Mesendoderm (in vitro differentiated cells): ENCODE results near the gene EDEM3.

Experiments
- DNase-seq: peaks from one replicate; pipeline ENCODE4 v3.0.0; 2013
- H2AK5ac ChIP-seq: 2 replicates; pipeline ENCODE4 v1.6.1; 2013; ENCODE audit warnings: low read length, inconsistent platforms
- H2BK120ac ChIP-seq: 2 replicates; pipeline ENCODE4 v1.6.1; 2013; ENCODE audit warnings: low read depth, mild to moderate bottlenecking, low read length, moderate library complexity, mixed read lengths
- H2BK15ac ChIP-seq: replicated peaks from 2 replicates; pipeline ENCODE4 v1.6.1; 2013; ENCODE audit warnings: low read depth, mild to moderate bottlenecking, moderate library complexity
- H2BK5ac ChIP-seq: 2 replicates; pipeline ENCODE4 v1.6.1; 2013; ENCODE audit warnings: low read length, inconsistent platforms
- H3K18ac ChIP-seq: 2 replicates; pipeline ENCODE4 v1.6.1; 2013; ENCODE audit warnings: mild to moderate bottlenecking, low read length, mixed read lengths
- H3K23ac ChIP-seq: one replicate; pipeline ENCODE4 v1.6.1; 2013; ENCODE audit warnings: low read length
- H3K27ac ChIP-seq: 2 replicates; pipeline ENCODE4 v1.5.1; 2013; ENCODE audit warnings: low read depth, mild to moderate bottlenecking, inconsistent platforms, low read length, moderate library complexity
- H3K27me3 ChIP-seq: 2 replicates; pipeline ENCODE4 v1.6.1; 2013; ENCODE audit warnings: low read length, control low read depth, mild to moderate bottlenecking, inconsistent platforms; ENCODE audit not compliant: insufficient read depth, poor library complexity
- H3K36me3 ChIP-seq: 2 replicates; pipeline ENCODE4 v1.6.1; 2013; ENCODE audit warnings: low read length, inconsistent platforms; ENCODE audit not compliant: control insufficient read depth, insufficient read depth
- H3K4ac ChIP-seq: one replicate; pipeline ENCODE4 v1.6.1; 2013; ENCODE audit warnings: low read depth, mild to moderate bottlenecking, low read length, moderate library complexity
- H3K4me1 ChIP-seq: 2 replicates; pipeline ENCODE4 v1.6.1; 2013; ENCODE audit warnings: low read depth, low read length, inconsistent platforms; ENCODE audit not compliant: control insufficient read depth
- H3K4me2 ChIP-seq: 2 replicates; pipeline ENCODE4 v1.6.1; 2013; ENCODE audit warnings: low read length
- H3K4me3 ChIP-seq: 2 replicates; pipeline ENCODE4 v1.5.1; 2013; ENCODE audit warnings: mild to moderate bottlenecking, low read length
- H3K56ac ChIP-seq: one replicate; pipeline ENCODE4 v1.6.1; 2013; ENCODE audit warnings: low read length
- H3K79me1 ChIP-seq: 2 replicates; pipeline ENCODE4 v1.6.1; 2013; ENCODE audit warnings: low read length, inconsistent platforms
- H3K79me2 ChIP-seq: 2 replicates; pipeline ENCODE4 v1.6.1; 2013; ENCODE audit warnings: mild to moderate bottlenecking, low read length; ENCODE audit not compliant: control insufficient read depth, insufficient read depth
- H3K9ac ChIP-seq: 2 replicates; pipeline ENCODE4 v1.6.1; 2013; ENCODE audit warnings: low read length, inconsistent platforms
- H4K5ac ChIP-seq: one replicate; pipeline ENCODE4 v1.6.1; 2013; ENCODE audit warnings: low read length
- H4K8ac ChIP-seq: one replicate; pipeline ENCODE4 v1.6.1; 2013; ENCODE audit warnings: low read depth, mild to moderate bottlenecking, control low read depth, low read length, moderate library complexity
- WGBS: extraction: QIAGEN DNeasy Blood & Tissue Kit; methylation state at CpG from one replicate; pipeline ENCODE4 v1.1.7; 2013; ENCODE audit warnings: low lambda C conversion rate, missing lambda C conversion rate; ENCODE audit not compliant: insufficient coverage; ENCODE audit errors: extremely low coverage; 5-methylcytosine and 5-hydroxymethylcytosine counted together

EDEM3 gene

DNA sequence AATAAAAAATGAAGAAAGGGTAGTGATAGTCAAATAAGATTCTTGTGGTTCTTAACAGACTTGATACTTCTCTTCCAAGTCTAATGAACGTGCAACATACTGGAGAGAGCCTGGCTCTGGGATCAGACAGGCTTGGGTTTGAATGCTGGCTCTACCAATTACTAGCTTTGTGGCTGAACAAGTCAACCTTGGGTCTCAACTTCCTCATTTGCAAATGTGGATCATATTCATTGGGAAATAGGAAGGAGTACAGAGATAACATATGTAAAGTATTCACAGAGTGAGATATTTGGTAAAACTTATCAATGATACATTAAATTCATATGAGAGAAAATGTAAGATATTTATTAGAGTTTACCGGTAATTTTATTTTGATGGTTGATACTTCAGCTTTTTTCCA lies 2.0 kb downstream of the EDEM3 start:
- Histone ChIP-seq H4K5ac (no peak overlapping the region), H3K23ac (no peak overlapping the region), H2BK120ac (no peak overlapping the region), H3K4me3 (no peak overlapping the region), H4K8ac (no peak overlapping the region), H3K4me2 (no peak overlapping the region), H3K36me3 (no peaks in the 10 kb centered on the region), H2BK15ac (no peak overlapping the region), H3K56ac (no peak overlapping the region), H3K9ac (no peak overlapping the region), H3K27me3 (no peaks in the 10 kb centered on the region), H3K18ac (no peak overlapping the region), H3K79me2 (no peaks in the 10 kb centered on the region), H3K79me1 (no peaks in the 10 kb centered on the region), H2BK5ac (no peak overlapping the region), H2AK5ac (no peak overlapping the region), H3K4me1 (no peaks in the 10 kb centered on the region), H3K4ac (no peak overlapping the region), H3K27ac (no peak overlapping the region)
- WGBS = 100% methylated on average over 1 of the region's 2 CpGs
- no peak for DNase-seq

DNA sequence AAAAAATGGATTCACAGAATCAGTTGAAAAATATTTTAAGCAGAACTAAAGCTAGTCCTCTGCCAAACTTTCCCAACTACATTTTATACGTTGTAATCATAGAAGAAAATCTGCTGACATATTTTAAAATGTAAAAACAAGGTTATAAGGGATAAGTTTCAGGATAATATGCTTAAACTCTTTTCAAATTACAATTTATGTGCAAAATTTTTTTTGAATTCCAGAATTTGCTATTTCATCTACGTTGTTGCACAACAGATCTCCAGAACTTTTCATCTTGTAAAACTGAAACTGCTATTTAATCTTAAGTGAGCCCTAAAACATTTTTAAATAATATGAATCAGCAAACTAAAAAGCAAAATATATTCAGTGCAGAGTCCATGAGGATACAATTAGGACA lies 5.9 kb downstream of the EDEM3 start:
- WGBS = no CpG with 5 or more reads among the region's 2 CpGs
- DNase-seq = no peak
- Histone ChIP-seq H2BK5ac (no peak overlapping the region), H3K4me1 (no peaks in the 10 kb centered on the region), H3K4me3 (no peak overlapping the region), H4K8ac (no peak overlapping the region), H3K23ac (no peak overlapping the region), H3K27me3 (no peaks in the 10 kb centered on the region), H3K9ac (no peak overlapping the region), H2BK120ac (no peak overlapping the region), H3K27ac (no peak overlapping the region), H2BK15ac (no peak overlapping the region), H3K79me2 (no peaks in the 10 kb centered on the region), H3K56ac (no peak overlapping the region), H3K4me2 (no peak overlapping the region), H4K5ac (no peak overlapping the region), H3K4ac (no peak overlapping the region), H2AK5ac (no peak overlapping the region), H3K18ac (no peak overlapping the region), H3K36me3 (no peaks in the 10 kb centered on the region), H3K79me1 (no peaks in the 10 kb centered on the region)

DNA sequence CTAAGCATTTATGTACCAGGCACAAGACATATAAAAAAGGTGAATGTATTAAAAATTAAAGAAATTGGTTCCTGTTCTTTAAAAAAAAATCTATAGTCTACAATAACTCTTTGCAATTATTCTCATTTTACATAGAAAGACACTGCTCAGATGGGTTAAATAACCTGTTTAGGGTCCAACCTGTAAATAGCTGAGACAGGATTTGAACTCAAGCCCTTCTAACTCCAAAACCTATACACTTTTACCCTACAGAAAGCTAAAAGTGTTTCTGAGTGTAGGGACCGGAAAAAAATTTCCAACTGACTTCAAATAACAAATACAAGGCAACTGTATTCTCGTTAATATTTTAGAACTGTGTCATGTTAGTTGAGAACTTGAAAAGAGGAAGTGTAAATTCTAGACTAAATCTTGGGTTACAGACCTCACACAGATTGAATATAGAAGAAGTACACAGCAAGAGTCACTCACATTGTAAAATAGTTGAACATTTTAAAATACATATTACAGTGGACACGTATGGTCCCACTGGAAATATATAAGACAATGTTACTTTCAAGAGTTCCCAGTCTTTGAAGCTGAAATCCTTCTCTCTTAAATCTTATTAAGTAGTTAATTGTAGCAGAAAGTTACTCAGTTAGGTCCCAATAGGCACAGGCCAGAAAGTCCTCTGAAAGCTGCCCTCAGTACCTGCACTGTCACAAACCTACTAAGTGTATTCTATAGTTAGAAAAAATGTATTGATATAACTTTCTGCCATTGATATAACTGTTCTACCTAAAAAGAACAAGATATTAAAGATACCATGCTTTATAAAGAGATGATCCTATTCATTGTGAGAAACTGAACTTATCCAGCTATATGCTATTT lies 7.3 kb downstream of the EDEM3 start:
- no peak overlapping the region for H4K8ac ChIP-seq
- H3K9ac ChIP-seq = no peak overlapping the region
- H4K5ac ChIP-seq = no peak overlapping the region
- no peak overlapping the region for H2BK5ac ChIP-seq
- H2BK120ac ChIP-seq = no peak overlapping the region
- no peaks in the 10 kb centered on the region for H3K79me1 ChIP-seq
- H3K4ac ChIP-seq = no peak overlapping the region
- no peak overlapping the region for H3K18ac ChIP-seq
- H3K23ac ChIP-seq = no peak overlapping the region
- H3K4me3 ChIP-seq = no peak overlapping the region
- no CpG with 5 or more reads among the region's 3 CpGs for WGBS
- H3K79me2 ChIP-seq = no peaks in the 10 kb centered on the region
- H3K4me1 ChIP-seq = no peaks in the 10 kb centered on the region
- no peaks in the 10 kb centered on the region for H3K27me3 ChIP-seq
- no peak for DNase-seq
- H3K36me3 ChIP-seq = no peaks in the 10 kb centered on the region
- H3K4me2 ChIP-seq = no peak overlapping the region
- no peak overlapping the region for H3K27ac ChIP-seq
- no peak overlapping the region for H2AK5ac ChIP-seq
- H2BK15ac ChIP-seq = no peak overlapping the region
- H3K56ac ChIP-seq = no peak overlapping the region

DNA sequence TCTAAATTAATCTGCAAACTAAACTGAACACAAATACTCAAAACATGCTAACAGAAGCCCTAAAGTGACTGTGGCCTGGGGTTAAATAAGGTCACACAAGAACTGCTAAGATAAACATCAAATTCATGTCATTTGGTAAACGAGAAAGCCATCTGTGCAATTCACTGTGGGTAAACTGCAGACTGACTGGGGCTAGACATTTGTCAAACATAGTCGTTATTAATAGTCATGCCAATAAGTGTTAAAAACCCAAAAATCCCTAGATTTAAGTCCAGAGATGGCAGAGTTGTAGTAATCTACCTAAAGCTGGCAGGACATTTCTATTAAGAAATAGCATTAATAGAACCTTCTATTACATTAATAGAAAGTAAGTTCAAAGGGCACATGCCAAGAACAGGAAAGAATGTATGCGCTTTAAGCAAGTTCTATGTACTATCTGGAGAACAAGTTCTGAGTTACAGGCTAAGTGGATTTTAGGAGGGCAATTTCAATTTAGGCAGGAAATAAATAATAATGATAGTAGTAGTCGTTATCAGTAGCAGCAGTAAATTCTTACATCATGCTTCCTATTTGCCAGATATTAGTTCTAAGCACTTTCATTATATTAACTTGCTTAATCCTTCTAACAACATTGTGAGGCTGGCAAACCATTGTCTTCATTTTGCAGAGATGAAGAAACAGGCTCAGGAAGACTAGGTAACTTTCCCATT lies 8.6 kb downstream of the EDEM3 start:
- Histone ChIP-seq H3K79me2 (no peaks in the 10 kb centered on the region), H4K8ac (no peak overlapping the region), H3K27me3 (no peaks in the 10 kb centered on the region), H3K36me3 (no peaks in the 10 kb centered on the region), H3K4me3 (no peak overlapping the region), H2BK120ac (no peak overlapping the region), H3K56ac (no peak overlapping the region), H3K4ac (no peak overlapping the region), H3K4me1 (no peaks in the 10 kb centered on the region), H3K18ac (no peak overlapping the region), H3K9ac (no peak overlapping the region), H2AK5ac (no peak overlapping the region), H4K5ac (no peak overlapping the region), H3K27ac (no peak overlapping the region), H3K79me1 (no peaks in the 10 kb centered on the region), H2BK5ac (no peak overlapping the region), H3K4me2 (no peak overlapping the region), H3K23ac (no peak overlapping the region), H2BK15ac (no peak overlapping the region)
- DNase-seq = no peak
- WGBS = no CpG with 5 or more reads among the region's 4 CpGs

DNA sequence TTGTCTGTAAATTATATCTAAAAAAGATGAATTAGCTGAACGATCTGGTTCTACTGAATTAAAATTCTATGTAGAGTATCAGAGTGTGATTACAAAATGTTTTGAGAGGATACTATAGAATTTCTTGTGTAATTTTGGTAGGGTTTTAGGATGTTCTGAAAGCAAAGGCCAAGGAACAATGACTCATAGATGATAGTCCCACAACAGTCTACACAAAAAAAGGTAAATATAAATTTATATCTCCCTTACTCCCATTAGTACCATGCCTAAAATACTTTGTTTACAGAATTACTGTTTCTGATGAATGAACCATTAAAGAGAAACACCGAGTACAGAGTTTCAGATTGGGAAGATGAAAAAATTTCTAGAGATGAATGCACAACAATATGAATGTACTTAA lies 9.5 kb downstream of the EDEM3 start:
- Histone ChIP-seq H3K4ac (no peak overlapping the region), H3K4me1 (no peaks in the 10 kb centered on the region), H3K79me1 (no peaks in the 10 kb centered on the region), H2BK120ac (no peak overlapping the region), H2BK15ac (no peak overlapping the region), H3K79me2 (no peaks in the 10 kb centered on the region), H3K27ac (no peak overlapping the region), H4K8ac (no peak overlapping the region), H3K18ac (no peak overlapping the region), H3K4me3 (no peak overlapping the region), H3K9ac (no peak overlapping the region), H4K5ac (no peak overlapping the region), H3K23ac (no peak overlapping the region), H2AK5ac (no peak overlapping the region), H3K27me3 (no peaks in the 10 kb centered on the region), H2BK5ac (no peak overlapping the region), H3K56ac (no peak overlapping the region), H3K36me3 (no peaks in the 10 kb centered on the region), H3K4me2 (no peak overlapping the region)
- no peak for DNase-seq
- no CpG with 5 or more reads among the region's 2 CpGs for WGBS
